ENCODE data around the gene SYT9.

SYT9 gene

GRCh38 chr11:7499081-7499480 is 247.4 kb downstream of the SYT9 start:
- TF ChIP-seq CREB1 (IDR thresholded peaks at IDR 0.05; ENCODE audit: low read depth) (no peak), USF1 (IDR thresholded peaks at IDR 0.05) (no peak), MAX (IDR thresholded peaks at IDR 0.05) (no peak), TEAD4 (IDR thresholded peaks at IDR 0.05) (no peak), TCF12 (IDR thresholded peaks at IDR 0.05; ENCODE audit: low read depth) (no peak), TAF1 (IDR thresholded peaks at IDR 0.05; ENCODE audit: low read depth) (no peak), FOXM1 (IDR thresholded peaks at IDR 0.05; ENCODE audit: borderline replicate concordance, low read depth) (no peak), NFIC (IDR thresholded peaks at IDR 0.05) (no peak), RAD21 (IDR thresholded peaks at IDR 0.05; ENCODE audit: low read depth) (no peak), EGR1 (IDR thresholded peaks at IDR 0.05) (no peak), EP300 (IDR thresholded peaks at IDR 0.05; ENCODE audit: borderline replicate concordance) (no peak)
- TF ChIP-seq, protein P1, sequence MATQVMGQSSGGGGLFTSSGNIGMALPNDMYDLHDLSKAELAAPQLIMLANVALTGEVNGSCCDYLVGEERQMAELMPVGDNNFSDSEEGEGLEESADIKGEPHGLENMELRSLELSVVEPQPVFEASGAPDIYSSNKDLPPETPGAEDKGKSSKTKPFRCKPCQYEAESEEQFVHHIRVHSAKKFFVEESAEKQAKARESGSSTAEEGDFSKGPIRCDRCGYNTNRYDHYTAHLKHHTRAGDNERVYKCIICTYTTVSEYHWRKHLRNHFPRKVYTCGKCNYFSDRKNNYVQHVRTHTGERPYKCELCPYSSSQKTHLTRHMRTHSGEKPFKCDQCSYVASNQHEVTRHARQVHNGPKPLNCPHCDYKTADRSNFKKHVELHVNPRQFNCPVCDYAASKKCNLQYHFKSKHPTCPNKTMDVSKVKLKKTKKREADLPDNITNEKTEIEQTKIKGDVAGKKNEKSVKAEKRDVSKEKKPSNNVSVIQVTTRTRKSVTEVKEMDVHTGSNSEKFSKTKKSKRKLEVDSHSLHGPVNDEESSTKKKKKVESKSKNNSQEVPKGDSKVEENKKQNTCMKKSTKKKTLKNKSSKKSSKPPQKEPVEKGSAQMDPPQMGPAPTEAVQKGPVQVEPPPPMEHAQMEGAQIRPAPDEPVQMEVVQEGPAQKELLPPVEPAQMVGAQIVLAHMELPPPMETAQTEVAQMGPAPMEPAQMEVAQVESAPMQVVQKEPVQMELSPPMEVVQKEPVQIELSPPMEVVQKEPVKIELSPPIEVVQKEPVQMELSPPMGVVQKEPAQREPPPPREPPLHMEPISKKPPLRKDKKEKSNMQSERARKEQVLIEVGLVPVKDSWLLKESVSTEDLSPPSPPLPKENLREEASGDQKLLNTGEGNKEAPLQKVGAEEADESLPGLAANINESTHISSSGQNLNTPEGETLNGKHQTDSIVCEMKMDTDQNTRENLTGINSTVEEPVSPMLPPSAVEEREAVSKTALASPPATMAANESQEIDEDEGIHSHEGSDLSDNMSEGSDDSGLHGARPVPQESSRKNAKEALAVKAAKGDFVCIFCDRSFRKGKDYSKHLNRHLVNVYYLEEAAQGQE (IDR thresholded peaks at IDR 0.05; ENCODE audit: low read depth) = no peak

DNA sequence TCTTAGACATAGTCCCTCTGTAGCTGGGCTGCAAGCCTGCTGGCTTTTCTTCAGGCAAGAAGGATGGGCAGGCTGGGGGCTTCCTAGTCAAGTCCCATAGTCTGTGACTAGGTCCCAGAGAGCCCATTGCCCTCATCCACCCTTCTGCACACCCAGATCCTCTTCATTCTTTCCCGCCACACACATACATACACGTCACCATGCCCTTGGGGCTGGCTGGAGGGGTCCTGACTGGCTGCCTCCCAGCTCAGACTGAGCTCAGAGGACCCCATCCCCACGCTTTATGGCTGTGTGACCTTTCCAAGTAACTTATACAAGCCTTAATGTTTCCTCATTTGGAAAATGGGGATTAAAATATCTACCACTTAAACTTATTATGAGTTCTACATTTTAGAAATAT is 248.5 kb downstream of the SYT9 start:
- no peak for TF ChIP-seq EGR1 (IDR thresholded peaks at IDR 0.05)
- TF ChIP-seq, protein P1 (IDR thresholded peaks at IDR 0.05; ENCODE audit: low read depth) = no peak
- TF ChIP-seq TCF12 (IDR thresholded peaks at IDR 0.05; ENCODE audit: low read depth) = no peak
- TF ChIP-seq CREB1 (IDR thresholded peaks at IDR 0.05; ENCODE audit: low read depth) = no peak
- TF ChIP-seq MAX (IDR thresholded peaks at IDR 0.05) = no peak
- no peak for TF ChIP-seq ZBTB7A (IDR thresholded peaks at IDR 0.05; ENCODE audit: low read depth)
- no peak for TF ChIP-seq YY1 (IDR thresholded peaks at IDR 0.05; ENCODE audit: low read depth)
- no peak for TF ChIP-seq FOXM1 (IDR thresholded peaks at IDR 0.05; ENCODE audit: borderline replicate concordance, low read depth)
- TF ChIP-seq NFIC (IDR thresholded peaks at IDR 0.05) = no peak
- no peak for TF ChIP-seq EP300 (IDR thresholded peaks at IDR 0.05; ENCODE audit: borderline replicate concordance)
- no peak for TF ChIP-seq RAD21 (IDR thresholded peaks at IDR 0.05; ENCODE audit: low read depth)
- TF ChIP-seq TAF1 (IDR thresholded peaks at IDR 0.05; ENCODE audit: low read depth) = no peak
- no peak for TF ChIP-seq TEAD4 (IDR thresholded peaks at IDR 0.05)
- TF ChIP-seq USF1 (IDR thresholded peaks at IDR 0.05) = no peak
- no peak for TF ChIP-seq CEBPB (IDR thresholded peaks at IDR 0.05)

GRCh38 chr11:7501251-7501650 is 249.5 kb downstream of the SYT9 start:
- no peak for TF ChIP-seq EP300 (IDR thresholded peaks at IDR 0.05; ENCODE audit: borderline replicate concordance)
- no peak for TF ChIP-seq CEBPB (IDR thresholded peaks at IDR 0.05)
- TF ChIP-seq TCF12 (IDR thresholded peaks at IDR 0.05; ENCODE audit: low read depth) = no peak
- TF ChIP-seq ZBTB7A (IDR thresholded peaks at IDR 0.05; ENCODE audit: low read depth) = no peak
- TF ChIP-seq, protein P1 (IDR thresholded peaks at IDR 0.05; ENCODE audit: low read depth) = no peak
- no peak for TF ChIP-seq FOXM1 (IDR thresholded peaks at IDR 0.05; ENCODE audit: borderline replicate concordance, low read depth)
- TF ChIP-seq RAD21 (IDR thresholded peaks at IDR 0.05; ENCODE audit: low read depth) = no peak
- TF ChIP-seq NFIC (IDR thresholded peaks at IDR 0.05) = no peak
- no peak for TF ChIP-seq MAX (IDR thresholded peaks at IDR 0.05)

GRCh38 chr11:7501894-7502293 is 250.2 kb downstream of the SYT9 start:
- no peak for TF ChIP-seq NFIC (IDR thresholded peaks at IDR 0.05)
- no peak for TF ChIP-seq CEBPB (IDR thresholded peaks at IDR 0.05)
- no peak for TF ChIP-seq YY1 (IDR thresholded peaks at IDR 0.05; ENCODE audit: low read depth)
- TF ChIP-seq ZBTB7A (IDR thresholded peaks at IDR 0.05; ENCODE audit: low read depth) = no peak
- TF ChIP-seq TCF12 (IDR thresholded peaks at IDR 0.05; ENCODE audit: low read depth) = no peak
- no peak for TF ChIP-seq TEAD4 (IDR thresholded peaks at IDR 0.05)
- no peak for TF ChIP-seq EGR1 (IDR thresholded peaks at IDR 0.05)
- TF ChIP-seq RAD21 (IDR thresholded peaks at IDR 0.05; ENCODE audit: low read depth) = no peak
